GM19397 (cell line): ENCODE results near the gene IGFBP7.
"Not testable (repeated sequence)": the region's sequence is repeated elsewhere in the genome, so short reads cannot be mapped to it uniquely, and the experiment has no call there.

Experiments
- ATAC-seq: cut with Tn5 transposase; IDR thresholded peaks from one replicate; pipeline ENCODE4 v1.9.1; 2021; ENCODE audit warnings: mild to moderate bottlenecking, moderate library complexity; ENCODE audit not compliant: unreplicated experiment

The IGFBP7 gene

DNA sequence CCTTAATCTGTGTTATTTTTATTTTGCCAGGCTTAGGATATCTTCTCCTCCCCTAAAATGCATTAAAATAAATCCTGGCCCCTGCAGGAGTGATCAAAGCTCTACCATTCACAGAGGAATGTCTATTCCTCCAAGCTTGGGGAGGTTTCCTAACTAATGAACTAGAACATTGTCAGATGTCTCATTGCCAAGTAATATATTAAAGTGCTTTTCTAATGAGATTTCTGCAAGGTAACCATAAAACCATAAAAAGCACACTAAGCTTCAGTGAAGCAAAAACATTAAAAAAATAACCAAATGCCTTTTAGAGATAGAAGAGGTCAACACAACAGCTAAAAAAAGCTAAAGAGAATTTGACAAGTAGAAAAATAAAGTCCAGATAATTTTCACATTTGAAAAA lies 34.8 kb downstream of the IGFBP7 start:
- ATAC-seq: no peak

DNA sequence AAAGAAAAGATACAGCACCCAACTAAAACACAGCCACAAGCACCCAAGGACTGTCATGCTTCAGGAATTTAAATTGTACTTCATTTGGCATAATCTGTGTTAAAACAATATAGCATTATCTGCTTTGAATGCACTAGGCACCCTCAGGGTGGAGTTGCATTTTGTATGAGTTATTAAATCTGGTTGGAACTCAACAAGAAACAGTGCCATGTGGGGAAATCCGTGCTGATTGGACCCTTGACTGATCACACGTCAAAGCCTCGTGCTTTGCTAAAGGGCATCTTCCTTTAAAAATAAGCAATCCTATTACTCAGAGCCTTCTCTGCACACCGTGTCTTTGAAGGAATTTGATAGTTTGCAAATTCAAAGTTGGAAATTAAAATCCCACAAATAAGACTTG lies 35.4 kb downstream of the IGFBP7 start:
- no peak for ATAC-seq

DNA sequence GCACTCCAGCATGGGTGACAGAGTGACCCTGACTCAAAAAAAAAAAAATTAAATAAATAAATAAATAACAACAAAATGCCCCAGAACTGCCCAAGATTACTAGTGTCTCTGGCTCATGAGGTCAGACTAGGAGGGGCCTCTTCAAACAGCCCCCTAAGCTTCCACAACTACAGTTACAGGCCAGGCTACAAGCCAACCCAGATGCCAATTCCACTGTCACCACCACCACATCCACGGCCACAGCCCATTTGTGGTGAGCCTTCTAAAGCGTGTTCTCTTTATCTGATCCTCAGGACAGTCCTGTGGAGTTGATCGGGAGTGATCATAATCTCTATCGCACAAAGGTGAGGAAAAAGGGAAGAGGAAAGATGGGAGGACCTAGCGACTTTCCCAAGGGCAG lies 36.6 kb downstream of the IGFBP7 start:
- ATAC-seq: no peak

DNA sequence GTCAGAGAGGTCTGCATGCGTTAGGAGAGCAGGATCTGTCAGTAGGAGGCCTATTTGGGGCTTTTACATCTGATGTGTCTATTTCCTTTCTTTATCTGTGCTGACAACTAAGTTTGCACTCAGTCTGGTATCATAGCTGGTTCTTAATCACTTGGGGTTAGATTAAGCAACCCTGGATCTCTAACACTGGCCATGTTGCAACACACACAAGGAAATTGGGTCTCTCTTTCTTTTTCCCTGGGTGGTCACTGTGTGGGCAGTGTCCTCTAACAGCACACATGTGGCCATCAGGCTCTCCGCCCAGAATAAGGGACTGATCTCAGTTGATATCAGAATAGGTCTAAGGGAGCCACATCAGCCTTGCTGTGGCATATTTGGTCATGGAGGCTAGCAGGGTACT lies 38.9 kb downstream of the IGFBP7 start:
- ATAC-seq: no peak

- no peak for ATAC-seq
These were observed 39.7 kb downstream of the IGFBP7 start for GRCh38 chr4:57070461-57070860.

GRCh38 chr4:57068237-57068981 lies 41.8 kb downstream of the IGFBP7 start:
- ATAC-seq: no peak

GRCh38 chr4:57065730-57066482 lies 44.3 kb downstream of the IGFBP7 start:
- no peak for ATAC-seq

- no peak for ATAC-seq
These were observed 45.1 kb downstream of the IGFBP7 start for GRCh38 chr4:57064811-57065711.

DNA sequence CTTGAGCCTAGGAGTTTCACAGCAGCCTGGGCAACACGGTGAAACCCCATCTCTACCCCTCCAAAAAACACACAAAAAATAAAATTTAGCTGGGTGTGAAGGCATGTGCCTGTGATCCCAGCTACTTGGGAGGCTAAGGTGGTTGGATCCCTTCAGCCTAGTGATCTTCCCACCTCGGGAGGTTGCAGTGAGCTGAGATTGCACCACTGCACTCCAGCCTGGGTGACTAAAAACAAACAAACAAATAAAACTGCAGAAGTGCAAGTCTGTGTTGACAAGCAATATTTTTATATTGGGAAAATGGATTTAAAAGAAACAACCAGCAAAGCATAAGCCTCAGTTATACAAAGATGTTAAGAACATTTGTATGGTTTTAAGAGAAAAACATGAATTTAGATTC lies 46.1 kb downstream of the IGFBP7 start:
- no peak for ATAC-seq

DNA sequence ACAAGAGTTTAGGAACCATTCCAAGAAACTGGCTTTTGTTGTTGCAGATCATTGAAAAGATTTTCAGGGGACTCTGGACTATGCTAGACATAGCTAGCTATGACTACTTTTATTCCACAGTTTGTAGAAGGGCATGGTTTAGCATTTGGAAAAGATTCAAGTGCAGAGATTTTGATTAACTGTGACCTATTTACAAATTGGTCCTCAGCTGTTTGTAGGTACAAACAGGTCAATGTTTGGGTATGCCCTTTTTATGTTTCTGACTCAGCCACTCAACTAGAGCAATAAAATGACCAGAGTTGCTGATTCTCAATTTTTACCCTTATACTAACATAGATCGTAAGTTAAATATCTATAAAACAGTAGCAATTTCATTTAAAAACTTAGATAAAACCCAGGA lies 46.7 kb downstream of the IGFBP7 start:
- no peak for ATAC-seq

- ATAC-seq: no peak
These were observed 48.8 kb downstream of the IGFBP7 start for GRCh38 chr4:57061395-57061794.

GRCh38 chr4:57060717-57061067 lies 49.5 kb downstream of the IGFBP7 start:
- not testable (repeated sequence) for ATAC-seq

- no peak for ATAC-seq
These were observed 50.1 kb downstream of the IGFBP7 start for GRCh38 chr4:57059890-57060716.

DNA sequence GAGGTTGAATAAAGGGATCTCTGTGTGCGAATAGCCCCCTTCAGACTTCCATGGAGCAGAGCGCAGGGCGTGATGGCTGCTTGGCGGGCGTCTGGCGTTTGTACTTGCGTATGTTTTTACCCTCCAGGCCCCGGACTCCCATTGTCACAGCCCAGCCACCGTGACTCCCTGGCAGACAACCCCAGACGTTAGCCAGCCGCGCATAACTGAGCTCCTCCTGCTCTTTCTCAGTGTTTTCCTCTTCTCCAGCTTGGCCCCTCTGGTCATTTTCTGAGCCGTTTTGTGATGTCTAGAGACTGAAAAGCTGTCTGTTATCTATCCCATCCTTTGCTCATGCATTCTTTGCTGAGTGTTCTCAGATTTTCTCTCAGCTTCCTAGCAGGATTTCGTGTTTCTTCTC lies 54.3 kb downstream of the IGFBP7 start:
- no peak for ATAC-seq

DNA sequence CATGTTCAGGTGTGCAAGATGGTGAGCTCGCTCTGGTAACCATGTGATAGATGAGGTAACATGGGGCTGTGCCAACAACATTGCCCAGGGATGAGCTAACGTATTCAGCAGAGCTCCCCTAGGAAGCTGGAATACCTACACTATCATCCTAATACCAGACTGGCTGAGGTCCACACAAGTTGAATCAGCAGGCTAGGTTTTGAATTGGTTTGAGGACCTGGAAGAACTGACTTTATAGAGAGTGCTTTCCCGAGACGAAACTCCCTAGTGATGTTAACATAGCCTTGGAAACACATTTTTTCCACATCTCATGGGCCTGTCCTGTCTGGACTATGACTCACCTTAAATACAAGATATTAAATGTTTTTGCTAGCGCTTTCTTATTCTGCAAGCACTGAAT lies 56.7 kb downstream of the IGFBP7 start:
- no peak for ATAC-seq

GRCh38 chr4:57051524-57051923 lies 58.7 kb downstream of the IGFBP7 start:
- ATAC-seq: no peak

GRCh38 chr4:57051095-57051494 lies 59.1 kb downstream of the IGFBP7 start:
- ATAC-seq: no peak

- ATAC-seq: no peak
These were observed 61.4 kb downstream of the IGFBP7 start for GRCh38 chr4:57048590-57049304.

GRCh38 chr4:57047046-57047445 lies 63.1 kb downstream of the IGFBP7 start:
- ATAC-seq: not testable (repeated sequence)

- ATAC-seq: no peak
These were observed 65.2 kb downstream of the IGFBP7 start for GRCh38 chr4:57044996-57045395.
